GM06990 (cell line): Measurements from ENCODE around the gene PSMA3.
A peak's percentile ranks its signal among the peaks of the same experiment; 100 is the strongest.
"Not testable (repeated sequence)": the region's sequence is repeated elsewhere in the genome, so short reads cannot be mapped to it uniquely, and the experiment has no call there.

Source experiments
- DNase-seq: peaks from one replicate; pipeline ENCODE4 v3.0.0-alpha.2; 2011; ENCODE audit not compliant: insufficient read length; ENCODE audit errors: extremely low read depth
- H3K27me3 ChIP-seq: replicated peaks from 2 replicates; pipeline ENCODE4 v1.6.0; 2011; ENCODE audit warnings: low read length; ENCODE audit not compliant: control insufficient read depth, insufficient read depth
- H3K36me3 ChIP-seq: 2 replicates; pipeline ENCODE4 v1.5.1; 2011; ENCODE audit warnings: low read length; ENCODE audit not compliant: control insufficient read depth, insufficient read depth
- H3K4me3 ChIP-seq: replicated peaks from 2 replicates; pipeline ENCODE4 v1.5.1; 2011; ENCODE audit warnings: low read depth, mild to moderate bottlenecking, control low read depth, low read length
- TF ChIP-seq, protein P1 (sequence below): IDR thresholded peaks from 2 replicates; pipeline ENCODE4 v1.5.1; 2011; ENCODE audit warnings: low read length, control low read depth, mild to moderate bottlenecking, inconsistent platforms; ENCODE audit not compliant: insufficient read depth, poor library complexity, severe bottlenecking

Gene PSMA3

DNA sequence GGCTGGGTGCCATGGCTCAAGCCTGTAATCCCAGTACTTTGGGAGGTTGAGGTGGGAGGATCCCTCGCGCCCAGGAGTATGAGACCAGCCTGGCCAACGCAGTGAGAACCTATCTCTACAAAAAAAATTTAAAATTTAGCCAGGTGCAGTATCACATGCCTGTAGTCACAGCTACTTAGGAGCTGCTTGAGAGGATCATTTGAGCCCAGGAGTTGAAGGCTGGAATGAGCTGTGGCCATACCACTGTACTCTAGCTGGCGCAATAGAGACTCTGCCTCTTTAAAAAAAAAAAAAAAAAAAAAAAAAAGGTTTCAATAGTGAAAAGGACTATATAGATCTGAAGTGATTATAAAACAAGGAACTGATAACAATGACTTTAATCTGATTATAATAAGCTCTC is 13.5 kb downstream of the PSMA3 start:
- Histone ChIP-seq H3K36me3 (peaks cover 11% of the 10 kb centered on the region), H3K27me3 (no peaks in the 10 kb centered on the region), H3K4me3 (no peak overlapping the region)
- TF ChIP-seq, protein P1, sequence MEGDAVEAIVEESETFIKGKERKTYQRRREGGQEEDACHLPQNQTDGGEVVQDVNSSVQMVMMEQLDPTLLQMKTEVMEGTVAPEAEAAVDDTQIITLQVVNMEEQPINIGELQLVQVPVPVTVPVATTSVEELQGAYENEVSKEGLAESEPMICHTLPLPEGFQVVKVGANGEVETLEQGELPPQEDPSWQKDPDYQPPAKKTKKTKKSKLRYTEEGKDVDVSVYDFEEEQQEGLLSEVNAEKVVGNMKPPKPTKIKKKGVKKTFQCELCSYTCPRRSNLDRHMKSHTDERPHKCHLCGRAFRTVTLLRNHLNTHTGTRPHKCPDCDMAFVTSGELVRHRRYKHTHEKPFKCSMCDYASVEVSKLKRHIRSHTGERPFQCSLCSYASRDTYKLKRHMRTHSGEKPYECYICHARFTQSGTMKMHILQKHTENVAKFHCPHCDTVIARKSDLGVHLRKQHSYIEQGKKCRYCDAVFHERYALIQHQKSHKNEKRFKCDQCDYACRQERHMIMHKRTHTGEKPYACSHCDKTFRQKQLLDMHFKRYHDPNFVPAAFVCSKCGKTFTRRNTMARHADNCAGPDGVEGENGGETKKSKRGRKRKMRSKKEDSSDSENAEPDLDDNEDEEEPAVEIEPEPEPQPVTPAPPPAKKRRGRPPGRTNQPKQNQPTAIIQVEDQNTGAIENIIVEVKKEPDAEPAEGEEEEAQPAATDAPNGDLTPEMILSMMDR = no peak
- no peak for DNase-seq

DNA sequence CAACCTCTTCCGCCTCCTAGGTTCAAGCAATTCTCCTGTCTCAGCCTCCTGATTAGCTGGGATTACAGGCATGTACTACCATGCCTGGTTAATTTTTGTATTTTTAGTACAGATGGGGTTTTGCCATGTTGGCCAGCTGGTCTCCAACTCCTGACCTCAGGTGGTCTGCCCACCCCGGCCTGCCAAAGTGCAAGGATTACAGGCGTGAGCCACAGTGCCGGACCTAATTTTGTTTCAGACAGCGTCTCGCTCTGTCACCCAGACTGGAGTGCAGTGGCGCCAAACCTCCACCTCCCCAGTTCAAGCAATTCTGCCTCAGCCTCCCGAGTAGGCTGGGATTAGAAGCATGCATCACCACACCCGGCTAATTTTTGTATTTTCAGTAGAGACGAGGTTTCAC is 17.4 kb downstream of the PSMA3 start:
- not testable (repeated sequence) for H3K4me3 ChIP-seq, DNase-seq, H3K27me3 ChIP-seq, H3K36me3 ChIP-seq

DNA sequence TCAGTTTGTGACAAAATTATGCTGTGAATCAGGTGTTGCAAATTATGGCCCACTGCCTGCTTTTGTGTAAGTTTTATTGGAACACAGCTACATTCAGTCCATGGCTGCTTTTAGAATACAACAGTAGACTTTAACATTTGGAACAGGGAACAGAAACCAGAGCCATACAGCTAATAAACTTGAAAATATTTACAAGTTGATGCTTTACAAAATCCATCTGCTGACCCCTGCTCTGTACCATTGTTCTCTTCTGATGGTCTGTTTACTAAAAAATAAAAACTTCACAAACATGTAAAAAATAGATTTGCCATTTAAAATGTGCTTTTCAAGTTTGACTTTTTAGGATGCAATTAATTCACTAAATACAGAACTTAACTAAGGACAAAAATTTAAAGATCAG is 20.8 kb downstream of the PSMA3 start:
- TF ChIP-seq, protein P1 = no peak
- H3K36me3 ChIP-seq = peaks cover 9% of the 10 kb centered on the region
- no peak for DNase-seq
- no peaks in the 10 kb centered on the region for H3K27me3 ChIP-seq
- no peak overlapping the region for H3K4me3 ChIP-seq

DNA sequence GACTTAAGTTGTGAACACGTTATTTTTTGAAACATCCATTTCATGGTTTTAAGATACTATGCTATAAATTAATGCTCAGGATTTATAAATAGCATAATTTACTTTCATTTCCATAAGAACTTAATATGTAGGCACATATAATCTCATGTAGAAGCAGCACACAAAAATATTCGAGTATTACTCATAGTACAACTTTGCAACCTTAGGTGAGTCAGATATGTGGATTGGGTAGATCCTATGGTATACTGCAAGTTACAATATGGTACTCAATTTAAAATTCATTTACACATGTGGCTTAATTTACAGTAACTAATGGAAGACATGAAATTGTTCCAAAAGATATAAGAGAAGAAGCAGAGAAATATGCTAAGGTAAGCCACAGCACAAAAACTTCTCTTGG is 26.0 kb downstream of the PSMA3 start:
- Histone ChIP-seq H3K36me3 (peaks cover 16% of the 10 kb centered on the region), H3K27me3 (no peaks in the 10 kb centered on the region), H3K4me3 (no peak overlapping the region)
- DNase-seq = no peak
- TF ChIP-seq, protein P1 = no peak

DNA sequence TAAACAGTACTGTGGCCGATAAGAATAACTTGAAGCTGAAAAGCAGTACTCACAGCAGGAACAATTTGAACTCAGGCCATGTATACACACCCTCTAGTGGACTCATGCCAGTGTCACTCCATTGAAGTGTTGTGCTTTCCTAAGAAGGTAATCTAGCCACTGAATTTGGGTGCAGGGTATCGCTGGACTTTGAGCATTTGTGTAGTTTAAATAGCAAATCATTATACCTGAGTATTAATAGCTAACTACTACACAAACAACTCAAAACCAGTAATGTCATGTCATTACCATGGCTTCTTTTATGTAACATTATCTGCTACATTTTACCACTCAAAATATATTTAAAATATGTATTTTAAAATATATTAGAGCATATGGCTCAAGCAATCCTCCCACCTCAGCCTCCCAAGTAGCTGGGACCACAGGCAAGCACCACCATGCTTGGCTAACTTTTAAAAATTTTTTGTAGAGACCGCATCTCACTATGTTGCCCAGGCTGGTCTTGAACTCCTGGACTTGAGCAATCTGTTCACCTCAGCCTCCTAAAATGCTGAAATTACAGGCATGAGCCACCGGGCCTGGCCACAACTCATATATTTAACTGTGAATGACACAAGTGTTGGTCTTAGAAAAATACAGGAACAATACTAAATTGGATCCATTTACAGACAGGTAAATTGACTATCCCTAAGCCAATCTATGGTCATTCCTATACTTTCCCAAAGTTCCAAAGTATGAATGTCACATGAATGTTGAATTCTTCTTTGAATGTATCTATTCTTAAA is 28.1 kb downstream of the PSMA3 start:
- no peak for DNase-seq
- TF ChIP-seq, protein P1 = peak; percentile 33
- Histone ChIP-seq H3K27me3 (no peaks in the 10 kb centered on the region), H3K36me3 (peaks cover 13% of the 10 kb centered on the region), H3K4me3 (no peak overlapping the region)

DNA sequence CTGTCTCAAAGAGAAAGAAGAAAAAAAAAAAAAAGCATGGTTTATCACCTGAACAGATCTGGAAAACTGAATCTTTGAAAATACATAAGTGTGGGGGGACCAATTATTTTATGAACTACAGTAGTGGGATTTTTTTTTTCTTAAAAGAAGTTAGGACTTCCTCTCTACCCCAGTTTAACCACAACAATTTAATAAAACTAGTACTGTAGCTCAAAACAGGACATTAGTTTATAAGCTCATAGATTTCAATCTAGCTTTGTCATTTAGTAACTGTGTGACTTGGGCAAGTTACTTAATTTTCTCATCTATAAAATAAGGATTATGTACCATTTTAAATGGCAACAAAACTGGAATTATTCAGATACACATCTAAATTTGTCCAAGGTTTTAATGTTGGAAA is 30.2 kb downstream of the PSMA3 start:
- H3K36me3 ChIP-seq = peaks cover 10% of the 10 kb centered on the region
- no peak overlapping the region for H3K4me3 ChIP-seq
- DNase-seq = no peak

More for the DNA sequence above, 30.2 kb downstream of the PSMA3 start:
- TF ChIP-seq, protein P1 = no peak
- no peaks in the 10 kb centered on the region for H3K27me3 ChIP-seq
